NCI-H460 (cell line): ENCODE measurements around the gene ADRB1. TPM values are rescaled to one million over a fixed set of nuclear protein-coding genes. Genes with fewer than 3 reads are reported as not detected.

Experiments used
- DNase-seq: peaks from one replicate; pipeline ENCODE4 v3.0.0-alpha.2; 2016; ENCODE audit warnings: low read depth; ENCODE audit errors: extremely low read depth
- polyA plus RNA-seq: library from polyadenylated mRNA; depleted of rRNA; stranded (reverse); fragments of >200 nt; gene quantifications from 2 replicates; pipeline ENCODE4 v1.2.3, GENCODE V29; 2014; cell fraction: nucleus; rRNA removed
- total RNA-seq: library from RNA; depleted of rRNA; stranded (reverse); fragments of >200 nt; shearing (Covaris generic); gene quantifications from 2 replicates; pipeline ENCODE4 v1.2.3, GENCODE V29; 2014; rRNA removed

ADRB1 gene
- total RNA-seq, result 2.4 and 2.6 TPM in 2 replicates
- 4.2 and 4.5 TPM in 2 replicates for polyA plus RNA-seq

DNA sequence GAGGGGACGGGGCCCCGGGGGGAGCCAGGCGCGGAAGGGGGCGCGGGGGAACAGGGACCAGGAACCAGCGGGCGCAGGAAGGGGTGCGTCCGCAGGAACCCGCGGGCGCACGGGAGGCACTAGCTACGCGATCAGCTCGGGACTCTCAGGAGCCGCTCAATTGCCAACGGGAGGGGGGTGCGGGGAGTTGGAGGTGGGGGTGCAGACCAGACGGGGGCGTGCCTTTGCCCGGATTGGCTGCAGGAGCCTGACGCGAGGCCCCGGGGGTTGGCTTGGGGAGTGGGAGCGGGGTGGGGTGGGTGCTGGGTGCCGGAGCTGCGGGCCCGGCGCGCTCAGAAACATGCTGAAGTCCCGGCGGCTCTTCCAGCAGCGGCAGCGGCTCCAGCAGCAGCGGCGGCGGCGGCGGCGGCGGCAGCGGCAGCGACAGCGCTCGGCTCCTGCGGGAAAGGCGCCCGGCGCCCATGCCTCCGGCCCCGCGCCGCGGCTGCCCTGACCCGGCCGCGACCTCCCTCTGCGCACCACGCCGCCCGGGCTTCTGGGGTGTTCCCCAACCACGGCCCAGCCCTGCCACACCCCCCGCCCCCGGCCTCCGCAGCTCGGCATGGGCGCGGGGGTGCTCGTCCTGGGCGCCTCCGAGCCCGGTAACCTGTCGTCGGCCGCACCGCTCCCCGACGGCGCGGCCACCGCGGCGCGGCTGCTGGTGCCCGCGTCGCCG lies at the start of gene ADRB1:
Gene ADRB1 (plus strand): TSS at position 335 of the 715 bp plus-strand sequence. CDS start 267 bp downstream, at position 602.
- DNase-seq, result peak; percentile 90

GRCh38 chr10:113995201-113995600 lies 48.5 kb upstream of the ADRB1 start:
- no peak for DNase-seq

DNA sequence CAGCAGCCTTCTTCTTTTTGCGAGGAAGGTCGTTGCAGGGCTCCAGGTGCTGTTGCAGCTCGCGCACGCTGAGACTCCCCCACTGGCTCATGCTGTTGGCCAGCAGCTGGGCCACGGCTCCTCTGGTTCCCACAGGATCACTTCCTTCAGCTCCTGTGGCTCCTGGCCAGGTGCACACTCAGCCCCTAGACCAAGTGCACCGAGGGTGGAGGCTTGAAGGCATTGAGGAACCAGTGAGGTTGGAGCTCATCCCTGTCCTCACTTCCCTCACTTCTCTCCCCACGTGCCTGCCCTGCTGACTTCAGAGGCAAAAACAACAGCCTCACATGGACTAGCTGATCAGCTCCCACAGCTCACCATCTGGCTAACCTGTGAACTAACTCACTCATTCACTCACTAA lies 46.2 kb upstream of the ADRB1 start:
- DNase-seq, result no peak

GRCh38 chr10:113999531-113999930 lies 44.1 kb upstream of the ADRB1 start:
- no peak for DNase-seq

DNA sequence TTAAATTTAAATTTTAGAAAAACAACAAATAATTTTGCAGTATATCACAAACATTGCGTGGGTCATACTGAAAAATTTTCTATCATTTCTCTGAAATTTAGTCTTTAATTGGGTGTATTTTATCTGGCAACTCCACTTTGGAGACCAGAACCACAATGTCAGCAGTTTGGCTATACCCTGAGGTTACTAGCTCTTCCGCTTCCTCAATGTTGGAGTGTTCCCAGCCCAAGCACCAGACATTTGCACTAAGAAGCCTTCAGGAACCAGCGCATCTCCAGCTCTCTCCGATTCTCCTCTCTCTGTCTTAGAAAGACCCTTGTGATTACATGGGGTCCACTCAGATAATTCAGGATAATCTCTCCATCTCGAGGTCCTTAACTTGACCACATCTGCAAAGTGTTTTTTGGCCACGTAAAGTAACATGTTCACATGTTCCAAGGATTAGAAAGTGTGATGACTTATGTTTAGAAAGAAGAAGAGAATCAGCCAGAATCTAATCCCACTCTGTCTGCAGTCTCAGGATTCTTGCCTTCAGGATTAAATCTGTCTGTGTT lies 43.1 kb upstream of the ADRB1 start:
- no peak for DNase-seq

- DNase-seq, result no peak
Measured at GRCh38 chr10:114002422-114002821, 41.2 kb upstream of the ADRB1 start.

- DNase-seq, result no peak
Measured at GRCh38 chr10:114003161-114003941, 40.3 kb upstream of the ADRB1 start.

- no peak for DNase-seq
Measured at GRCh38 chr10:114009281-114009996, 34.2 kb upstream of the ADRB1 start.

DNA sequence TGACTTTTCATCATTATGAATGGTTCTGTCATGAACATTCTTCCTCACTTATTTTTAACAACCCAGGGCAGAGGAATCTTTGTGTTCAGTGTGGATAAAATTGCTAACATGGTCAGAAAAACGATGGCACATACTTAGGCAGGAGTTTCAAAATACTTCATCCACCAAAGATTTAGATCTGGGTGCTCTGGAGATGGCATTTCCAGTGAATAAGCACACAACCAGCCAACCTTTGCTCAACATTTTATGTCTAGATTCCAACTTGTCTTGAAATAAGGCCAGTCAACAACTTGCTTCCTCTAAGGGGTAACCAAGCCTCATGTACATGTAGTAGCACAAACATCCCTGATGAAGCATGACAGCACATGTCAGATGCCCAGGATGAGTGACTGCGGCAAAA lies 33.4 kb upstream of the ADRB1 start:
- no peak for DNase-seq

DNA sequence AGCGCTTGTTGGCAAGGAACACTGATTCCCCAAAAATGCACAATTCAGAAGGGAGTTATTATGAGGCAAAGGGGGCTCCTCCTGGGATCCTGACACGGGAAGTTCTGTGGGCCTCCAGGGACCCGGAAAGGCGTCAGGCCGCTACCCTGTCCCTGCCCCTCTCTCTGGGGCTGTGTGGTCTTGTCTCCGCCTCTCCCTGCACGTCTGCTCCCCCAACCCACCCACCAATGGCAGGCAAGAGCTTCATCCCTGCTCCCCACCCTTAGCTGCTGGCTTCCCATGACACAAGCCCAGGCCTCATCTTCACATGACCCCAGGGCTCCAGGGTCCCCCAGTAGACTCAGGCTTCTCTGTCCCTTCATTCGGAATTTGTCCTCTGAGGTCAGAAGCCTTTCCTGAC lies 31.0 kb upstream of the ADRB1 start:
- DNase-seq, result no peak

GRCh38 chr10:114015708-114016107 lies 28.0 kb upstream of the ADRB1 start:
- no peak for DNase-seq

DNA sequence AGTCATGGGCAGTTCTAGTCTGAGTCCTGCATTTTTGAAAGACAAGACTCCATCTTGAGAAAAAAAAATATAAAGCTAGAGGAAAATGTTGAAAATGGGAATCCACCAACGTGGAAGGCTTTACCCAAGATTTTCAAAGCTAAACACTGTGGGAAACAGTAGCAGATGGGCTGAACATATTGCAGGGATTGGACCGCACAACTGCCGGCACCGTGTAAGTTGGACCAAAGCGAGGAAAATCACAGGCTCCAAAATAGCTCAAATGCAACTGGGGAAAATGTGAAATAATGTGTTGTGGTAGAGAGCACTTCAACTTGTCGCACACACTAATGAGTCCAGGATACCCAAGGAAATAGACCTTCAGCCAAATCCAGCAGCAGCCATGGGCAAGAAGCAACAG lies 26.4 kb upstream of the ADRB1 start:
- no peak for DNase-seq

DNA sequence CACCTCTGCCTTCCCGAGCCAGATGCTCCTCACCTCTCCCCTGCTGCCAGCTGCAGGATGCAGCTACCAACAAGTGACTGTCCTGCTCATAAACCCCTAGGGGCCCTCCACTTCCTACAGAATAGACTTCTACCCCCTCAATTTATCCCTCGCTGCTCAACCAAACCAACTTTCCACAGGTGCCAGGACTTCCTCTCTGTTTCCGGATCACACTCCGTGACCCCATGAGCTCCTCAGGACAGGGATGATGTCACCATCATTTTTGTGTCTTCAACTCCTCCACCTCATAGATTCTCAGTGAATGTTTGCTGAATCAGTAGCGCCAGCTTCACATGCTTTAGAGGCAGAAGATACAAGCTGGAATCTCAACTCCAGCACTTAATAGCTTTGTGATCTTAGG lies 25.8 kb upstream of the ADRB1 start:
- no peak for DNase-seq

DNA sequence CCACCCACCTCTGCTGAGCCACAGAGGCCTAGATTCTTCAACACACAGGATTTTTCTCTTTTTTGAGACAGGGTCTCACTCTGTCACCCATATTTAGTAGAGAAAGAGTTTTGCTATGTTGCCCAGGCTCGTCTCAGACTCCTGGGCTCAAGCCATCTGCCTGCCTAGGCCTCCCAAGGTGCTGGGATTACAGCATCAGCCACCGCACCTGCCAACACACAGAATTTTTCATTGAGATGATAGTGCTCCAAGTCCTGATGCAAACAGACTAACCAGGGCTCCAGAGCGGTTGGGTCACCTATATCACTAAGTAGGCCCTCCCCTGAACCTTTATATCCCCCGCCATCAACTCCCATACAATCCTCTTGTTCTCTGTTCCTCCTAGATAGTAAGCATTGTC lies 24.4 kb upstream of the ADRB1 start:
- no peak for DNase-seq

DNA sequence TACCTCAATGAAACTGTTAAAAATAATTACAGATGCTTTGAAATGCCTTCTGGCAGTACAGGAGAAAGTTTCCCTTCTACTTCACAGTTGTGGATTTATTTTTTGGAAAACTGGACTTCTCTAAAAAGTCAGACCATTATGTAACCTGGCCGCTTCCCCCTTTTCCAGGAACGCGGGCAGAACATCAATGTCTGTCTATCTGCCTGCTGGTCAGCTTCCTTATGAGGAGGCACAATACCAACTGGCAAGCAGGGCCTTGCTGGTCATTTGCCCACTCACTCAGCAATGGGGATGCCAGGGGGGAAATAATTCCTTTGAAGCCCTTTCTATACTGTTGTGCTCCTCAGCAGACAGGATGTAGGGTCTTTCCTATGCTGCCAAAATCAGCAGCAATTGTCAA lies 22.5 kb upstream of the ADRB1 start:
- no peak for DNase-seq

- no peak for DNase-seq
Measured at GRCh38 chr10:114021717-114022680, 21.7 kb upstream of the ADRB1 start.

GRCh38 chr10:114022766-114023597 lies 20.7 kb upstream of the ADRB1 start:
- no peak for DNase-seq

DNA sequence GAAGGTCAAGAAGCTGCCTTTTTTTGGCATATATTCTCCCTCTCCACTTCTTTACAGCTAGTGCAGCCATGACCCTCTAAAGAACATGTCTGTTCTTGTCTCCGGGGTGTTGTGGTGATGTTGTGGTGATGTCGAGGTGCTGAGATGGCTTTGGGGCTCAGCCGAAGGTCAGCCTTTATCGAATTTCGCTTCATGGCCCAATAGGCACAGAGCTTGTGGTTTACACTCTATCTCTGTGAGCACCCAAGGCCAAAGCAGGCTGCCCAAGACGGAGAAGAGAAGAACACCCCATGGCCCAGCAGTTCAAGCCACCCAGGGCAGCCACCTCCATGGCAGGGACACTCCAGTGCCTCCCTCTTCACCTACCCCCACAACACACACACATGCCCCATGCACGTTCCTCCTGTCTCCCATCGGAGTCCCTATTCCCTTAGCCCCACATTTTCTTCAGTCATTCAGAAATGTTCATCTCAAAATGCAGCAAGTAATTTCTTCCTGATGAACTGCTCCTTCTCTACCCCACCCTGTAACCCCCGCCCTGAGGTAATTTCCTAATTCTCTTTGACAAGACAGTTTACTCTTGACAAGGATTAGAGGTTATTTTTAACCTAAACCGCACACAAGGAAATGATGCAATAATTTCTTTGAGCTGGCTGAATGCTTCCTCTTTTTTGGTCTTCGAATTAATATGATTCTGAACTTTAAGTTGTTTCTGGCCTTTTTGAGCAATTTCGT lies 18.6 kb upstream of the ADRB1 start:
- DNase-seq, result peak; percentile 22
